BLaER1 treated with 17β-estradiol and CSF1 and Interleukin-3, amounts not matched to agents 10 nM and 100 nM (cell line): ENCODE results near the gene C11orf21.

ENCODE experiments used
- H3K27ac ChIP-seq, 11 experiments: shearing (Covaris generic); formaldehyde crosslinking; 2 replicates each; pipeline ENCODE4 v1.8.1; 2022
- H3K27me3 ChIP-seq, 11 experiments: shearing (Covaris generic); formaldehyde crosslinking; 2 replicates each; pipeline ENCODE4 v1.8.1; 2022
- H3K36me3 ChIP-seq, 11 experiments: shearing (Covaris generic); formaldehyde crosslinking; 2 replicates each; pipeline ENCODE4 v1.8.1; 2022
- H3K4me1 ChIP-seq, 10 experiments: shearing (Covaris generic); formaldehyde crosslinking; 2 replicates each; pipeline ENCODE4 v1.8.1; 2022
- H3K4me2 ChIP-seq, 11 experiments: shearing (Covaris generic); formaldehyde crosslinking; 2 replicates each; pipeline ENCODE4 v1.8.1; 2022
- H3K4me3 ChIP-seq, 10 experiments: shearing (Covaris generic); formaldehyde crosslinking; 2 replicates each; pipeline ENCODE4 v1.8.1; 2022
- H3K9ac ChIP-seq, 11 experiments: shearing (Covaris generic); formaldehyde crosslinking; 2 replicates each; pipeline ENCODE4 v1.8.1; 2022
- H3K9me3 ChIP-seq, 11 experiments: shearing (Covaris generic); formaldehyde crosslinking; replicated peaks in 1 of 11; 2 replicates each; pipeline ENCODE4 v1.8.1; 2022
- H4K20me1 ChIP-seq, 11 experiments: shearing (Covaris generic); formaldehyde crosslinking; 2 replicates each; pipeline ENCODE4 v1.8.1; 2022
- Cebpa-rat ChIP-seq, 11 experiments: shearing (Covaris generic); IDR thresholded peaks; 2 replicates each; pipeline ENCODE4 v1.8.1; 2022

C11orf21 gene

GRCh38 chr11:2275334-2276279 lies 26.1 kb downstream of the C11orf21 start:
- Histone ChIP-seq H3K27ac (no peak overlapping the region), H3K36me3 (no peaks in the 10 kb centered on the region), H3K4me2 (no peak overlapping the region), H3K4me1 (peaks cover 0 to 21% (median 7%) of the 10 kb centered on the region in 10 experiments; a peak in 10 of 20 replicates), H3K4me3 (no peak overlapping the region), H4K20me1 (peaks cover 0 to 4% (median 0%) of the 10 kb centered on the region in 11 experiments; a peak in 1 of 22 replicates), H3K27me3 (peaks cover 7 to 65% (median 58%) of the 10 kb centered on the region in 11 experiments; a peak in 21 of 22 replicates), H3K9me3 (peaks cover 5 to 35% (median 15%) of the 10 kb centered on the region in 11 experiments; a peak in 21 of 22 replicates), H3K9ac (no peak overlapping the region)
- no peak for TF ChIP-seq Cebpa-rat (IDR thresholded peaks at IDR 0.05)

DNA sequence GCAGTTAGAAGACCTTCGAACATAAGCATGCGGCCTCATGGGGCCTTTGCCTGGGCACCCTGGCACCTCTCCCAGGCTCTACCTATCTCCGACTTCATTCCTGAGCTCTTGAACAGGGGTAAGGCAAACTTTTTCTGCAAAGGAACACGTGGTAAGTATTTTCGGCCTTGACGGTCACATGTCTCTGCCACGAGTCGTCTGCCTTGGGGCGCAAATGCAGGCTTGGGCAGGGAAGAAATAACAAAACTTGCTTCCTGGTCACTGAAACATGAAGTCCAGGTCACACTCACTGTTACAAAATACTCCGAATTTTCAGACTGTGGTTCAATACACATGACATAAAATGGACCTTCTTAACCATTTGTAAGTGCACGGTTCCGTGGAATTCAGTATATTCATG lies 27.9 kb downstream of the C11orf21 start:
- Histone ChIP-seq H3K4me3 (no peak overlapping the region), H3K9me3 (peaks cover 15 to 31% (median 16%) of the 10 kb centered on the region in 11 experiments; a peak in 21 of 22 replicates), H4K20me1 (peaks cover 0 to 5% (median 0%) of the 10 kb centered on the region in 11 experiments; a peak in 1 of 22 replicates), H3K36me3 (no peaks in the 10 kb centered on the region), H3K9ac (no peak overlapping the region), H3K4me1 (peaks cover 7 to 32% (median 17%) of the 10 kb centered on the region in 10 experiments), H3K27ac (no peak overlapping the region), H3K4me2 (no peak overlapping the region), H3K27me3 (peaks cover 9 to 83% (median 75%) of the 10 kb centered on the region in 11 experiments; a peak in 21 of 22 replicates)
- TF ChIP-seq Cebpa-rat (IDR thresholded peaks at IDR 0.05) = no peak

- no peak overlapping the region for H3K9ac ChIP-seq
- H4K20me1 ChIP-seq = peaks cover 0 to 7% (median 0%) of the 10 kb centered on the region in 11 experiments; a peak in 3 of 22 replicates
- peaks cover 9 to 88% (median 80%) of the 10 kb centered on the region in 11 experiments; a peak in 21 of 22 replicates for H3K27me3 ChIP-seq
- H3K4me2 ChIP-seq = no peak overlapping the region
- peaks cover 15 to 31% (median 16%) of the 10 kb centered on the region in 11 experiments; a peak in 21 of 22 replicates for H3K9me3 ChIP-seq
- H3K27ac ChIP-seq = no peak overlapping the region
- H3K4me3 ChIP-seq = no peak overlapping the region
- H3K4me1 ChIP-seq = peaks cover 12 to 35% (median 22%) of the 10 kb centered on the region in 10 experiments
- H3K36me3 ChIP-seq = no peaks in the 10 kb centered on the region
- TF ChIP-seq Cebpa-rat (IDR thresholded peaks at IDR 0.05) = no peak
These were observed 28.4 kb downstream of the C11orf21 start for GRCh38 chr11:2273311-2273710.

DNA sequence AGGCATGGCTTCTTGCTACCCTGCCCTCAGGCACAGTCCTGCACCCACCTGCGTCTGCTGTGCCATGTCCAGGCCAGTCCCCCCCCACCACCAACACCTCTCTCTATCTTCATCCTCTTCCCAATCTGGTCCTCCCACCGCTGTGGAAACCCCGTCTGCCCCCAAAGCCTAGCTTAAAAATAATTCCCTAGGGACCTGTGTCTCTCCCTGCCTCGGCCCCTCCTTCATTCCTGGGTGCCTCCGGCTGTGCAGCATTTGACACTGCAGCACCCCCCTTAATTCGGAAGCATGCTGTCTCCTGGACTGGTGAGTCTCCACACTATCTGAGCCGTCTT lies 28.8 kb downstream of the C11orf21 start:
- peaks cover 15 to 31% (median 16%) of the 10 kb centered on the region in 11 experiments; a peak in 21 of 22 replicates for H3K9me3 ChIP-seq
- TF ChIP-seq Cebpa-rat (IDR thresholded peaks at IDR 0.05) = no peak
- H3K27ac ChIP-seq = no peak overlapping the region
- H3K4me3 ChIP-seq = no peak overlapping the region
- no peaks in the 10 kb centered on the region for H3K36me3 ChIP-seq
- peaks cover 9 to 92% (median 84%) of the 10 kb centered on the region in 11 experiments; a peak in 21 of 22 replicates for H3K27me3 ChIP-seq
- peaks cover 16 to 35% (median 26%) of the 10 kb centered on the region in 10 experiments for H3K4me1 ChIP-seq
- H4K20me1 ChIP-seq = peaks cover 0 to 11% (median 0%) of the 10 kb centered on the region in 11 experiments; a peak in 4 of 22 replicates
- H3K9ac ChIP-seq = no peak overlapping the region
- H3K4me2 ChIP-seq = no peak overlapping the region

DNA sequence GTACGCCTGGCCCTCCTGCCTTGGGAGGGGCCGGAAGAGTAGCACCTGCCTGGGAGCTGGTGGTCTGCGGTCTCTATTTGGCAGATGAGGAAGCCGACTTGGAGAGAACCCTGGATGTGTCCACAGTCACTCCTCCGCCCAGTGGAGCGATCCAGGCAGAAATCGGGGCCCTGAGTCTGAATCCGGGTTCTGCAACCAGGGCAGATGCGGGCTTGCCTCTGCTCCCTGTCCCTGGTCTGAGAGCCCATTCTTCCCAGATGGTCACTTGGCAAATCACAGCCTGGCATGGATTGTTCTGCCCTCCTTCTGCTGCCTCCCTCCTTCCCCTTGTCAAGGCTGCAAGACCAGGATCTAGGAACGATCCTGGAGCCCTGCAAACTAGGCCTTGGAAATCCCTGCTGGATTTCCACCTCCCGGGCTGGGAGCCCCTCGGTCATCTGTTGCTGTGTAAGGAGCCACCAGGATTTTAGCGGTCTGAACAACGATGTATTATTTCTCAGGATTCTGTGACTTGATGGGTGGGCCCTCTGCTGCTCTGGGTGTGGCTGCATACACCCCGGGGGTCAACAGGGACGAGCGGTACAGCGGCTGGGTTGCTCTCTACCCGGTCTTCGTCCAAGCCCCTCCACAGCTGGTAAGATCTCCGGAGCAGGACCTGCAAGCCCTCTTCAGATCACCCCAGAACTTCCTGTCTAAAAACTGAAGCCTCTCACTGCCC lies 29.3 kb downstream of the C11orf21 start:
- no peak for TF ChIP-seq Cebpa-rat (IDR thresholded peaks at IDR 0.05)
- H3K9me3 ChIP-seq = peaks cover 15 to 31% (median 16%) of the 10 kb centered on the region in 11 experiments; a peak in 21 of 22 replicates
- H3K4me3 ChIP-seq = no peak overlapping the region
- H3K4me2 ChIP-seq = no peak overlapping the region
- peaks cover 9 to 97% (median 89%) of the 10 kb centered on the region in 11 experiments; a peak in 21 of 22 replicates for H3K27me3 ChIP-seq
- no peak overlapping the region for H3K9ac ChIP-seq
- H3K4me1 ChIP-seq = peaks cover 21 to 35% (median 30%) of the 10 kb centered on the region in 10 experiments
- no peak overlapping the region for H3K27ac ChIP-seq
- peaks cover 0 to 16% (median 0%) of the 10 kb centered on the region in 11 experiments; a peak in 6 of 22 replicates for H4K20me1 ChIP-seq
- no peaks in the 10 kb centered on the region for H3K36me3 ChIP-seq

- H3K4me2 ChIP-seq = no peak overlapping the region
- H4K20me1 ChIP-seq = peaks cover 0 to 24% (median 0%) of the 10 kb centered on the region in 11 experiments; a peak in 6 of 22 replicates
- peaks cover 9 to 99% (median 88%) of the 10 kb centered on the region in 11 experiments; a peak in 21 of 22 replicates for H3K27me3 ChIP-seq
- no peak overlapping the region for H3K4me3 ChIP-seq
- H3K9me3 ChIP-seq = peaks cover 15 to 31% (median 16%) of the 10 kb centered on the region in 11 experiments; a peak in 21 of 22 replicates
- peaks cover 29 to 36% (median 33%) of the 10 kb centered on the region in 10 experiments for H3K4me1 ChIP-seq
- no peaks in the 10 kb centered on the region for H3K36me3 ChIP-seq
- no peak overlapping the region for H3K27ac ChIP-seq
- TF ChIP-seq Cebpa-rat (IDR thresholded peaks at IDR 0.05) = no peak
- no peak overlapping the region for H3K9ac ChIP-seq
These were observed 30.1 kb downstream of the C11orf21 start for GRCh38 chr11:2271327-2272227.

- Histone ChIP-seq H3K9ac (no peak overlapping the region), H4K20me1 (peaks cover 0 to 30% (median 0%) of the 10 kb centered on the region in 11 experiments; a peak in 6 of 22 replicates), H3K27ac (no peak overlapping the region), H3K36me3 (no peaks in the 10 kb centered on the region), H3K4me2 (0 out of 22 replicates have a peak overlapping the region, but pooled peaks of 2 of the 11 experiments have one; percentile 63 to 98), H3K4me3 (0 out of 20 replicates have a peak overlapping the region, but pooled peaks of 1 of the 10 experiments have one; percentile 51), H3K27me3 (peaks cover 9 to 94% (median 86%) of the 10 kb centered on the region in 11 experiments; a peak in 21 of 22 replicates), H3K4me1 (peaks cover 35 to 41% (median 38%) of the 10 kb centered on the region in 10 experiments), H3K9me3 (peaks cover 15 to 31% (median 16%) of the 10 kb centered on the region in 11 experiments; a peak in 21 of 22 replicates)
- TF ChIP-seq Cebpa-rat (IDR thresholded peaks at IDR 0.05) = no peak
These were observed 30.7 kb downstream of the C11orf21 start for GRCh38 chr11:2271077-2271326.
